Central memory CD8-positive, alpha-beta T cell (primary cell): ENCODE measurements around the gene TMEM161A.

ENCODE experiments used
- ATAC-seq: fragments of 150-1000 bp; cut with Tn5 transposase; replicated peaks from 2 replicates; pipeline ENCODE4 v1.10.0; 2022; ENCODE audit warnings: mild to moderate bottlenecking, moderate FRiP score, moderate number of reproducible peaks; ENCODE audit not compliant: poor library complexity, severe bottlenecking; ENCODE audit errors: extremely low read depth
- DNase-seq, 2 donors: peaks; one replicate each; pipeline ENCODE4 v3.0.0; 2021; ENCODE audit warnings: low spot score in 2 of 2
- H3K27ac Mint-ChIP-seq: one replicate; pipeline ENCODE4 v1.8.0; 2022; ENCODE audit warnings: low read depth, mild to moderate bottlenecking, moderate library complexity, mixed read lengths
- H3K27me3 Mint-ChIP-seq: one replicate; pipeline ENCODE4 v1.8.0; 2022; ENCODE audit warnings: mixed read lengths
- H3K36me3 Mint-ChIP-seq: one replicate; pipeline ENCODE4 v1.8.0; 2022; ENCODE audit warnings: mild to moderate bottlenecking, moderate library complexity, mixed read lengths; ENCODE audit not compliant: insufficient read depth
- H3K4me1 Mint-ChIP-seq: one replicate; pipeline ENCODE4 v1.8.0; 2022; ENCODE audit warnings: mixed read lengths
- H3K4me3 Mint-ChIP-seq: one replicate; pipeline ENCODE4 v1.8.0; 2022; ENCODE audit warnings: mild to moderate bottlenecking, moderate library complexity, mixed read lengths
- H3K9me3 Mint-ChIP-seq: one replicate; pipeline ENCODE4 v1.8.0; 2022; ENCODE audit warnings: mixed read lengths

Gene TMEM161A

GRCh38 chr19:19071897-19072296 is 66.4 kb downstream of the TMEM161A start:
- H3K4me3 Mint-ChIP-seq: no peak overlapping the region
- no peak for ATAC-seq
- H3K27ac Mint-ChIP-seq: no peak overlapping the region

More at GRCh38 chr19:19071897-19072296, 66.4 kb downstream of the TMEM161A start:
- peaks cover 28% of the 10 kb centered on the region for H3K4me1 Mint-ChIP-seq
- DNase-seq: no peak
- H3K36me3 Mint-ChIP-seq: peaks cover 18% of the 10 kb centered on the region
- H3K27me3 Mint-ChIP-seq: no peaks in the 10 kb centered on the region
- no peaks in the 10 kb centered on the region for H3K9me3 Mint-ChIP-seq
